ENCODE results near the gene GMDS. TPM values are rescaled to one million over a fixed set of nuclear protein-coding genes. Genes with fewer than 3 reads are reported as not detected.

GMDS gene
- total RNA-seq, 1 donor from 2014 or later = 19.9 TPM

- H3K9me3 ChIP-seq = no peaks in the 10 kb centered on the region
- H3K4me1 ChIP-seq = no peaks in the 10 kb centered on the region
- TF ChIP-seq CTCF (IDR thresholded peaks at IDR 0.05) = no peak
- no peak for DNase-seq (ENCODE audit: low spot score in 2 of 2)
- no peak overlapping the region for H3K27ac ChIP-seq
- no peaks in the 10 kb centered on the region for H3K27me3 ChIP-seq
- H3K4me3 ChIP-seq = no peak overlapping the region
- H3K36me3 ChIP-seq = no peaks in the 10 kb centered on the region
- intact Hi-C loops (cut with DNase I) = no loop called here
Measured at GRCh38 chr6:1586256-1586655, 659.1 kb downstream of the GMDS start.

DNA sequence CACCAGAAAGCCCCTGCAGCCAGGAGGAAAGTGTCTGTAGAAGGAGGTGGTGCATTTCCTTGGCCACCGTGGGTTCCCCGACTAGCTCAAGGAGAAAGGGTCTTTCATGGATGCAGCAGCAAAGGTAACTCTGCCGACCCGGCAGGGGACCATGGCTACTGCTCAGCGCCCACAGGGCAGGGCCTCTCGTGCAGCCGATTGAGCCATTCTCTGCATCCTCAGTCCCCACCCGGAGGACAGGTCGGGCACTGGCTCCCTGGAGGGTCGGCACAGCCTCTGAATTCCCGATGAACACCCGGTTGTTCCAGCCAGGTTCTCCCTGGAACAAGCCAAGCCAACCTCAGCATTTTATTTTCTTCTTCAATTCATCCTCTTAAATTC, 659.7 kb downstream of the GMDS start:
- no peak for TF ChIP-seq CTCF (IDR thresholded peaks at IDR 0.05)
- Histone ChIP-seq H3K27ac (no peak overlapping the region), H3K27me3 (no peaks in the 10 kb centered on the region), H3K4me1 (no peaks in the 10 kb centered on the region), H3K36me3 (no peaks in the 10 kb centered on the region), H3K9me3 (no peaks in the 10 kb centered on the region), H3K4me3 (no peak overlapping the region)
- no peak for DNase-seq (ENCODE audit: low spot score in 2 of 2)
- intact Hi-C loops (cut with DNase I) = no loop called here

- Histone ChIP-seq H3K27me3 (no peaks in the 10 kb centered on the region), H3K4me3 (no peak overlapping the region), H3K36me3 (no peaks in the 10 kb centered on the region), H3K4me1 (no peaks in the 10 kb centered on the region), H3K27ac (no peak overlapping the region), H3K9me3 (no peaks in the 10 kb centered on the region)
- no peak for TF ChIP-seq CTCF (IDR thresholded peaks at IDR 0.05)
- intact Hi-C loops (cut with DNase I) = no loop called here
- no peak for DNase-seq (ENCODE audit: low spot score in 2 of 2)
Measured at GRCh38 chr6:1584996-1585668, 660.3 kb downstream of the GMDS start.

DNA sequence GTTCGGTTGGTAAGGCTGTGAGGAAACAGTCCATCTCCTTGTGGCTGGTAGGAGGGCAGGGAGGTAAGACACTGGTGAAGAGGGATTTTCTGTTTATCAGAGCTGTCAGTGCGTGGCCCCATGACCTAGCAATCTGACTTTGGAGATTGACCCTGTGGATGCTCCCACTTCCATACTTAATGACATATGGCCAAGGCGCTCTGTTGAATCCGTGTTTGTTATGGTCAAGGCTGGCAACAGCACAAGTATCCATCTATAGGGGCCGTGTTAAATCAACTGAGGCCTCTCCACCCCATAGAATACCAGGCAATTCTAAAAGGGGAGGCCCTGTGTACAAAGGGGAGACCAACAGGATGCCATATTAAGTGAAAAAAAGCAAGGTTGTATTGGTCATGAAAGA, 661.3 kb downstream of the GMDS start:
- H3K36me3 ChIP-seq = no peaks in the 10 kb centered on the region
- no peak for TF ChIP-seq CTCF (IDR thresholded peaks at IDR 0.05)
- DNase-seq (ENCODE audit: low spot score in 2 of 2) = no peak

GRCh38 chr6:1581120-1581991, 664.0 kb downstream of the GMDS start:
- intact Hi-C loops (cut with DNase I) = no loop called here
- Histone ChIP-seq H3K4me3 (no peak overlapping the region), H3K9me3 (no peaks in the 10 kb centered on the region), H3K27ac (no peak overlapping the region), H3K27me3 (no peaks in the 10 kb centered on the region), H3K4me1 (no peaks in the 10 kb centered on the region), H3K36me3 (no peaks in the 10 kb centered on the region)
- no peak for TF ChIP-seq CTCF (IDR thresholded peaks at IDR 0.05)
- DNase-seq (ENCODE audit: low spot score in 2 of 2) = no peak

More for the DNA sequence above, 661.3 kb downstream of the GMDS start:
- Histone ChIP-seq H3K27me3 (no peaks in the 10 kb centered on the region), H3K4me1 (no peaks in the 10 kb centered on the region), H3K27ac (no peak overlapping the region), H3K9me3 (no peaks in the 10 kb centered on the region), H3K4me3 (no peak overlapping the region)
- intact Hi-C loops (cut with DNase I) = no loop called here
